GM21367 (cell line): Measurements from ENCODE around the gene NIP7.

Experiments used
- ATAC-seq: cut with Tn5 transposase; IDR thresholded peaks from one replicate; pipeline ENCODE4 v1.9.1; 2021; ENCODE audit not compliant: unreplicated experiment

Gene NIP7

GRCh38 chr16:69384974-69385373 lies 45.4 kb downstream of the NIP7 start:
- no peak for ATAC-seq

- no peak for ATAC-seq
Measured at GRCh38 chr16:69386596-69386995, 47.0 kb downstream of the NIP7 start.
